HG03066 (cell line): ENCODE results near the gene TCF4.

Experiments used
- ATAC-seq: cut with Tn5 transposase; IDR thresholded peaks from one replicate; pipeline ENCODE4 v1.9.1; 2021; ENCODE audit warnings: low read depth; ENCODE audit not compliant: unreplicated experiment

TCF4 gene

DNA sequence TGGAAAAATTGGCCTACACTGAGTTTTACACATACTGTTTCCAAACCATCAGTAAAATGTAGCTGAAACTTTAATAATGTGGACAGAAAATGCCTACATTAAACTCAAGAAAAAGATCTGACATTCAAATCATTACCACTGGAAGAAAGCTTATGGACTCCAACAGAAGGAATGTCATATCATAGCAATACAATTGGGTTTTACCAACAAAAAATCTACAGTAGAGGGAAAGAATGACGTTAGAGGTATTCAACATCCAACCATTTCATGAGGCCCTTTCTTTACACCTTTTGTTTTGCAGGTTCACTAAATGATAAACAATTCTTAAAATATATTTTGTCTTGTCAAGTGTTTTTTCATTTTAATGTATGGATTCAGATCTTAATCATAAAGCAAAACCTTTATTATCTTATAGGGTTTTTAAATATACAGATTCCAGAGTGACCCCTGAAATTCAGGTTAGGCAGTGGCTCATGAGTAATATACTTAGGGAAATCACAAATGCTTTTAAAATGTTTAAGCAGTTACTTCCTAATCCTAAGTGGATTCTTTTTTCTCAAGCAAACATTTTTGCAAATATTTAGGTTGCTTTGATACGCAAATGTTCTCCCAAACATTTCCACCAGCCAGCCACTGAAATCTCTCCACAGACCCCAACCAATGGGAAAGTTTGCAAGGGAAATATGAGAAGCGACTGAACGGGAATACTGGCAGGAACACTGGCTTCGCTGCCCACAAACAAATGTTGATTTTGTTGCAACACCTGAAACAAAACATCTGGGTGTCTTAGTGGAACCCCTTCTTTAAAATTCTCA, 168.7 kb downstream of the TCF4 start:
- no peak for ATAC-seq

DNA sequence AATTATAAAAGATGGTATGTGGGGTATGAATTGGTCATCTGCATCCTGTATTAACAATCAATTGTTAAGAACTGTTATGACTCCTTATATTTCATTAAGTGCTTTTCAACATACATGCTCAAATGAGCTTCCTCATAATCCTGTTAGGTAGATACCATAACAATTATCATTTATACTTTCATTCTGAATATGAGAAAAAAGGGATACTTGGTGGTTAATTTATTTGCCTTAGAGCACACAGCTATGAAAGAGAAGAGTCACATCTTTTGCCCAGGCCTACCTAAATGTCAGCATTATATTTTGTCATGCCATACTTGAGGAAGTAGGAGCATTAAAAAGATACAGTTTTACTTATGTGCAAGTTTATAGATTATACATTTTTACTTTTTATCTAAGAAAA, 169.6 kb downstream of the TCF4 start:
- ATAC-seq = no peak

DNA sequence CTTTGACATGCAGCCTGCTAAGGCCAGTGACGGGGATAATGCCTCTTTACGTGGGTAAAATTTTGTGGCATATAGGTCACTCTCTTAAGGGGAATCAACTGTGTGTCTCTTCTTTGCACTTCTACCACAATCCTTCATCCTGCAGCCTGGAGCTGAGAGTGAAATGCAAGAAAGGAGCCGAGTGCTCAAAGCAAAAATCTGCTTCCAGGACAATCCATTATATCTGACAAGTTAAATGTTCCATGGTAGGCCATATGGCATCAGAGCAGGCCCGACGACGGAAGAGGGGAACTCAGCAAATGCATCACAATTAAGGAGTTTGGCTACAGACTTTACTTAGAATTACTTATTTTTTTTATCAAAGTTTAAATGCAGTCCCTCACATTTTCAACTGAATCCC, 171.2 kb downstream of the TCF4 start:
- ATAC-seq = no peak

DNA sequence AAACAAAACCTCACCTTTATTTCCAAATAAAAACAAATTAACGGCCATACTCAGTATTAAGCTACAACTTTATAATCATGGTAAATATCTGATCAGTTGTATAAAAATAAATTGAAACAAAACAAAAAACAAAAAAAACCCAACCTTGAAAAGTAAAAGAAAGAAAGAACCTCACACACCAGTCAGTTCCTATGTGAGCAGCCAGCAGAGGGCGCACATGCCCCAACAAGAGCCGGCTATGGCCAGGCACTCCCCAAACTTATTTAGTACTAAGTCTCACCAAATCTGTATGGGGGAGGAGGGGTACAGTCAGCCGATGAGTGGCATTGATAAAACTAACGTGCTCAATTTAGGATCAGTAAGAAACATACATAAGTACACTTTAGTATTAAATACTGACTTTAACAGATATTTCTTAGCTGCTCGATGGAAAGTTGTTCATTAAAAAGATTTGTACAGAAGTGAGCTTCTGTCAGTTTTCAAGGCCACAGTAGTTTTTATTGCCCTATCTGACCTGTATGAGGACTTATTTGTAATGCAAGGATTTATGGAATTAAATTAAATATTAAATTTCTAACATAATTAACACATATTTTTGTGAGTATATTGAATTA, 172.6 kb downstream of the TCF4 start:
- peak; percentile 99 for ATAC-seq

DNA sequence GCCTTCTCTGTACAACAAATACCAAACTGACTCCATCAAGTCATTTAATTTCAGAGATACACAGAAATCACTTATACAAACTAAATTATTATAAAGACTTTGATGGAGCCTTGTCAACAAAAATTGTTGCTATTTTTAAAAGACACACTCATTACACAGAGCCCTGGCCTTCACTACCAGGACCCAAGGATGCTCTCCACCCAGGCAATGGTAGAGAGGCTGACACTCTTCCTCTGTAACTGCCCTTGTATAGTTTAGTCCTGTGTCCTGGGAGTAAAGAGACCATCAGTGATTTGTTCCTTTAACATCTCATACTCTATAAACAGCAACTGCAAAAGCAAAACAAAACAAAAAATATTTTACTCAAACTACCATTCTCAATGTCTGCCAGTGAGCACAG, 173.5 kb downstream of the TCF4 start:
- ATAC-seq = no peak

DNA sequence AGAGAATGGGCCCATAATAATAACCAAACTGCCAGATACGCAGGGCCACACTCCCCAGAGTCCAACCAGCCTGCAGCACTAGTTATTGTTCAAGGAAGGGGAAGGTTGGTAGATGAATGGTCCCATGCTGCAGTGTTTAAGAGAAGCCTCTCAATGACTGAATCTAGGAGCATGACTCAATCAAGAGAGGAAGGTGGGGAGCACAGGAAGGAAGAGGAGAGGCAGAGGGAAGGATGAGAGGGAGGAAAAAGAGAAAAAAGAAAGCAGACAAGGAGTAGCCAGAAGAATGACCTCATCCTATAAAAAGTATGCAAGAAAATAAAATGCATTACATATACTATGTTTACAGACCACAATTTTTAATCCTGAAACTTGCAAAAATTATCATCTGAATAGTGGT, 174.5 kb downstream of the TCF4 start:
- no peak for ATAC-seq

DNA sequence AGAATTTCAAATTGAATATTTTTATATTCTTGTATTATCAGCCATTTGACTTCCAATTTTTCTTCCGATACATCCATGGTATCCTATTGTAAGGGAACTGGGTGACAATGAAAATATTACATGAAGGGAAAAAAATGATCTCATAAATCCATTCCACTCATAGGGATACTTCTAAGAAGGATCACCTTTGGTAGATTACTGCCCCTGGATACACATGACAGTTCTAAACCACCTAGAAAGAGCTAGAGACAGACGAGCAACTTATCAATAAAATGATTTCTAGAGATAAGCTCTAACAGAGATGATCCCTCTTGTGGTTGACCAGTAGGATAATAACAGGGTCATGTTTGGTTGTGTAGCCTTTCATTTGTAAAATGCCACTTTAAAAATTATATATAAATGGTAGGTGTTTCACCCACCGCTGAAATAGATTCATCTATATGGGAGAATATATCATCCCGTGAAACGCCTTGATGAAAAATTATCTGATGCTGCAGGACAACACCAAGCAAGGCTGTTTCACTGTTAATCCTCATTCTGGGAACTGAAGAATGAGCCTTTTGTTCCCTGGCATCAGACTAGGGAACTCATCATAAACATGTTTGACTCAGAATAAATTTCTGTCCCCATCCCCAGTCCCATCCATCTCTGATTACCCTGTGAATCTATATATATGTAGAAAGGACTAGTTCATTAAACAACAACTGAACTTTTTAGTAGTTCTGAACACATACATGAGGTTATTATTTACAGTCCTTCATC, 180.0 kb downstream of the TCF4 start:
- ATAC-seq = no peak

DNA sequence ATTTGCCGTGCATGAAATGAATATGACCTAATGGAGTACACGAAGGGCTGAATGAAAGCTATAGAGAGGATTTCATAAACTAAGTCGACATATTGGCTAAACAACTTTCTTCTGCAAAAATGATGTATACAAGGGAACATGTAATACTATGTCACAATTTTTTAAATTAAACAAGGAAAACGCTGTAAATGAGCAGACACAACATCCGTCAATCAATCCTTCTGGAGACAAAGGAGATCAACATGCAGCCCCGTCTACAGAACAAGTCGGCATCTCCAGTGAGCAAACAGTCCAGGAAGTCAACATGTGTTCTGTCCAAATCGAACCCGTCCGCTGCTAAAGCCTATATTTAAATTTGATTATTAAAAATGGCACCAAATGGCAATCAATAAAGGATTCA, 180.8 kb downstream of the TCF4 start:
- ATAC-seq = no peak

DNA sequence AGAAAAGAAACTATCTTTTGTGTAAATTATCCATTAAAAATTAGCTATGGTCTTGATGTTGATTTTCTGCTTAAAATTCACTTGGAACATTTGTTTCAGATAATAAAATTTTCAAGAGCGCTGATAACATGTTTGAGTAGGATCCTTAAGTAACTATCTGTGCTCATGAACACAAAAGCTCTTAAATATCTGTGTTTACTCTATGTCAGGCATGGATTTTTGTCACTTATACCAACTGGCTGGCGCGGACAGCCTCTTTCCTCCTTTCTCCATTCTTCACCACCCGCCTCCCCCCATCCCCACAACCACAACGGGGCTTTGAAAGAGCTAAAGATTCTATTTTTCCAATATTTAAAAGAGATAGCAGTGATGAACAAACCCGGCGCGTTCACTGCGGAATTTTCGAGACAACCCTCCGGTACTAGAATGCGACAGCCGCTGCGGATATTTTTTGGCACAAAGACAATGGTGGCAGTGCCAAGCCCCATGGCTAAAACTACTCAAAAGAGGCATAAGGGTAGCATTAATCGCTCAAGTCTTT, 181.5 kb downstream of the TCF4 start:
- ATAC-seq = no peak

DNA sequence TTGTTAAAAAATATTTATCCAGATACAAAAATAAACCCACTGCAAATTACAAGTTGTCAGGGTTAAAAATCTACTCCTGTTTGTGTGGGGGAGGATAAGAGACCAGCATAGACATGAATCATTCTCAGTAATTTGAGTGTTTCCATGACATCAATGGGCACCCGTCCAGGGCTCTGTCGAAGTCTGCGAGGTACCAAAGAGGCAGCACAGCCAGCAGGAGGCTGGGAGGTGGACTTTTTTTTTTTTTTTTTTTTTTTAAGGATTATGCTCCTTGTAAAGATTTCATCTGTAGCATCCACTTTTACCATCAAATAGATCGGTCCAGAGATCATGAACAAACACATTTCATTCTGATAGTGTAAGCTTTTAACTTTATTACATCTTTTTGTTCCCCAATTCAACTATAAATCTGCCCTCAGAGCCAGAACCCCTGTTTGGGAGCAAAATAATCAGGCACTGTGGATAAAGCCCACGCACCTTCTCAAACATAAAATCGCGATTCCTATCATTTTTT, 182.0 kb downstream of the TCF4 start:
- ATAC-seq = no peak

DNA sequence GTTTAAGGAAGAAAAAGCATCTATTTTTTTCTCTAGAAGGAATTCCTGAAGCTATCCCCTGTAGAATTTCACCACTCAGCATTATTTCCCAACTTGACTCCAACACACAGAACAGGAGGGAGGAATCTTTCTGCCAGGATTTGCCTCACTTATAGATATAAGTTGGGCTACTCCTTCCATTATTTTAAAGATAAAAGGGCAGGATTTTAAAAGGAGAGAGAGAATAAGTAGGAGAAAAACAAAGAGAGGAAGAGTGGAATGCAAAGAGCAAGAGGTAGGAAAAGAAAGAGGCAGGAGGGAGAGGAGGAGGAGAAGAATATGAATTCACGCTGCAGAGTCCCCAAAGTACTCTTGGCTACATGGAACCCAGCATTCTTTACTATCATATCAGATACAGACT, 182.5 kb downstream of the TCF4 start:
- ATAC-seq = no peak

DNA sequence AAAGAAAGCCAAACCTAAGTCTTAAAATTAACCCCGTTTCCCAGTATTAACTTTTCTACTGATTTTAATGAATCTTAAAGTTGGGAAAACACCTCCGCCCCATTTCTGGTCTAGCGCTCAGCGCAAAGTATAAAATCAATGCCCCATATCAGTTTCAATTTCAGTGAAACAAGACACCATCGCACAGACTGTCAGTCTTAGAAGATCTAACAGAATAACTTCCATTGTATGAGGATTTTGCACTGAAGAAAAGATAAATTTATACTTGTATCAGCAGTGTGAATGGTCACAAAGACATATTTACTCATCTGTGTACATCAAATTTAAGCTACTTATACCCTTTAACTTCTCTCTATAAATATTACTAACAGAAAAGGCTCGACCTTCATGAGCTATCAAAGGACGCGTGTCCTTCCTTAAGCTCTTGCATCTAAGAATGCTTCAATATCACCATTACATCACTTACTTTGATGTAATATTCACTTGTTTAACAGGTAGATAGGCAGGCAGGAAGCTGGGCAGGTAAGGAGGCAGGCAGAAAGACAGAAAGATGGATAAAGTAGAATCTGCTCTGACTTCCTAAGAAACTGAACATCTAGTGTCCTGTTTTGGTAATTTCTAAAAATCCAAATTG, 183.0 kb downstream of the TCF4 start:
- no peak for ATAC-seq

DNA sequence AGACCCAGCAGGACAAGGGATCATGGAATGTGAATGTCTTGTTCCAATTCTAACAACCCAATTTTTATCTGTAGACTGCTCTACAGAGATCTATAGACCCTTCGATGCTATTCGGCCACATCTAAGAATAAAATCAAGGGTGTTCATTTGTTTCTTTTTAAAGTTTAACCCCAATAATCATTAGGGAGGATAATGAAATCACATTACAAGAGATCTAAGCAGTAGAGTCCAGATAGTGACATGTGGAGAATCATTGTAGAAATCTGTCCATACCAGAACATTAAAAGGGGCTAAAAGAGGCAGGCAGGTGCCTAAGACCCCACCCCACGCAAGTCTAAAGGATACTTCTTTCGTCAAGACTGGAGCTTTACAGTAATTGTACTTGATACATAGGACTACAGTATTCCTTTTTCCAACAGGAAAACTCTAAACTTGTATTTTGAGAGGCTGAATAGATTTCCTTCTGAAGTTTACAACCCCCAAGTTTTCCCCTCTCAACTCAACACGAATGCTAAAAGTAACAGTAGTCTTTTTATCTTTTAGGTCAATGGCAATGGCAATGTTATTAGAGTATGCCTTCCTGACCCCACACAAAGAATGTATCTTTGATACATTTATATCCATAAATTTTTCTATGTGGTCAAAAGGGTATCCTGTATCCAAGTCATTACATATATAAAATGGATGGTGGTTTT, 183.7 kb downstream of the TCF4 start:
- ATAC-seq = no peak

DNA sequence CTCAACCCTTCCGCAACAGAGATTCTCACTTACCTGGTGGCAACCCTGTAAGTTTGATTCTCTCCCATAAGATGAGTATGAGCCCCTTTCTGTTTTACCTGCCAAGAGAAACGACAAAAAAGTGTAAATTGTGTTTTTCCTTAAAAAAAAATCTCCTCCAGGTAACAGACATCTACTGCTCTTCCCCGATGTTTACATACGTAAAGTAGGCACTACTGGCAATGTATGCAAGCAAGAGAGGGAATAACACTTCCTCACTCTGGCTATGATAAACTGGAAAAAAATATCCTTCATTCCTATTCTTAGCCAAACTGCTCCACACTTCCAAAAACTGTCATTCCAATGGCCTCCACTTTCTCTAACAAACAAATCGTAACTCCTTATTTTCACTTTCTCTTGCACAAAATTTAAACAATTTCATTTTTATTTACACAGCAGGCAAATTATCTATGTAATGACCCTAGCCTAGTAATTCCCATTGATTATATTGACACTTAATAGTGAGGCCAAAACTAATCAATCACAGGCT, 184.5 kb downstream of the TCF4 start:
- ATAC-seq = no peak

DNA sequence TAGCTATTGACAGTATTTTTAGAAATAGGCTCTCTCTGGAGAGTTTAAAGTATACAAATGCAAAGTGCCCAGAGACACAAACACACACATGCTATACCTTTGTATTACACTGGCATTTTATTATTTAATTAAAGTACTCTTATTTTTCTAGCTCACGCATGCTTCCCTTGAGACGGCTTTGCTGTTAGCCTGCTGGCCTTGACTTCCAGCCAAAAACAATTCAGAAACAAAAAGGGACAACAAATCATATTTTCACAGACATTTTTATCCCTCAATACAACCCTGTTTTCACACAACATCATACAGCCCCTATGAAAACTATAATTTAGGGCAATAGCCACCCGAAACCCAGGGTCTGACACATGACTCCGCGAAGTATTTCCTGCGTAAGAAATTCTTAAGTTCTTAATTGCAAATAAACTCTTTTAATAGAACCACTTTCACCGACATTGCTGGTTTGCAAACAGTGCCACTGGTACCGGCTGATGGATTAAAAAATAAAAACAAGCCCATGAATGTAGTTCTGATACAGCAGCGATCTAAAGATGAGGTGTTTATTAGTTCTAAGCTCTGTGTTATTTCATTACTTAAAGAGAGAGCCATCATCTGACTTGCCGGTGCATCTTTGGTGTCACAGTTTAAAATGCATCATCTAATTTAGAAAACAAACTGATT, 185.1 kb downstream of the TCF4 start:
- no peak for ATAC-seq

DNA sequence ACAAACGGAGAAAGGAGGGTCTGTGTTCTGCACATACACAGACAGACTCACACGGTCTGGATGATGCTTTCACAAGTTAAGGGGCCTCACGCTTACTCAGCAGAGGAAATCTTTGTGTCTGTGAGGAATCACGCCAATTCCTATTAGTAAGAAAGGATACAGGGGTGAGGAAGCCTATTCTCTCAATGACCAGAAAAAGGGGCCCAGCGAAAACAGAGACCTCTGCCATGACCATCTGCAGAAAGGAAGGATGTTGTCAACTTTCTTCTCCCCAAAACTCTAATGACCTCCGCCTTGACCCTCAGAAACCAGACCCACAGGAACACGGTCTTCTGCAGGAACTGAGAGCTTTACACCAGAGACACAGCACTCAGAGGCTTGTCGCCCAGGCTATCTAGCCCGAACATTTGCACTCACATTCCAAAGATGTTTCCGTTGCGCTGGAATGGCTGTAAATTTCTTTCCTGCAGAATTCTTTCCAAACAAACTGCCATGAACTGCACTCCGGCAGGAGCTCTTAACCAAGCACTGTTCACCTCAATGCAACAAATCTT, 186.3 kb downstream of the TCF4 start:
- no peak for ATAC-seq

DNA sequence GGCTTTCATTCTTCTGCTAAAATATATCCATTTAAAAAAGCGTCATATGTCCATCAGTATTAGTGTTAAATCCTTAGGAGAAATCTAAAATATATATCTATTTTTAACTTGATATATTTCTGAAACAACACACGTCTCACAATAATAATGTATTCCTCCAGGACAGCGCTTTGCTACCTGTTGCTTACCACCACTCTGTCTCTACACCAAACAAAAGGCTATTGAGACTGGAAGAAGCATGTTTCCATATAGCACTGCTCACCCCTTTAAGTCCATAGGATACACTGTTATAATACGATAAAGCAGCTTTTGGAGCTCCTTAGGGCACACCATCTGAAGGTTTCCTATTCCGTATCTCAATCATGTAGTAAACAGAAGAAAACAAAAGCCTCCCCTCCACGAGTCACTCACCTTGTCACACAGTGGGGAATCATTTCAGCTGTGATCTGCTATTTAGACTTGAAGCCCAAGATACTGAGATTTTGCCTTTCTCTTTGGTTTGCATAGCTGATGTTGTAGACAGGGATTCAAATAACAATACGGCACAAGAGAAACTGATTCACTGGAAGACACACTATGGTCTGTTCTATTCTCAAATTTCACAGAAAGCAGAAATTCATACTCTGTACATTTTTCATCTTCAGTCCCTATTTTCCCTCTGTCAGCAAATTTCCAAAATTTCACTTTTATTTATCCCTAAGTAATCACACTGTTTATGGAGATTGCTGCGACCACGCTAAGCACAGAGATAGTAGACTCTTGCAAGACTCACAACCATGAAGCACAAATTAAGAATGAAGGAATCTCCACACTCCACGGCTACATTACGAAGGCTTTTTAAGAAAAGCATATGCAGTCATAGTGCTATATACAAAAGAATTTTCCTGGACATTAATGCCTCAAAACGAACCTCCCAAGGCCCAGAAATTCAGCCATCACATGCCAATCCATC, 187.1 kb downstream of the TCF4 start:
- no peak for ATAC-seq

DNA sequence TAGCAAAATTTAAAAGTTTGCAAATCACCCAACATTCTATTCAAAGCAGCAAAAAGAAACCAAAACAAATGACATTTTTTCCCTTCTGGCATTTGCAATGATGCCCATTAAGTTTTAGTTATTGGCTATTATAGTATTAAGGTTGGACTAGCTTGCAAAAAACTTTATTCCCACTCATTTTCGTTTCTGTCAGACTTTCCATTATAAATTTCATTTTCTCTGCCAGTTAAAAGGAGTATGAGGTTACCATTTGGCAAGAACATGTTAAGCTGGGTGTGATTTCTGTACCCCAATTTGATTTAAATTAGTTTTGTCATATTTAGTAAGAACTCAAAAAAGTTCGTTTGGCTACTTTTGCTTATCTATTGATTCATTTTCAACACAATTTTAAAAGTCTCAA, 187.9 kb downstream of the TCF4 start:
- ATAC-seq = no peak
